ENCODE measurements around the gene MAGI2.
A peak's percentile ranks its signal among the peaks of the same experiment; 100 is the strongest.

The MAGI2 gene

GRCh38 chr7:78151229-78151628 is 1302.2 kb downstream of the MAGI2 start:
- no peak for DNase-seq

- DNase-seq, result no peak
These were observed 1303.7 kb downstream of the MAGI2 start for GRCh38 chr7:78149787-78150186.

GRCh38 chr7:78148166-78148894 is 1305.1 kb downstream of the MAGI2 start:
- no peak for DNase-seq

GRCh38 chr7:78146546-78146945 is 1306.9 kb downstream of the MAGI2 start:
- no peak for DNase-seq

- DNase-seq, result no peak
These were observed 1309.8 kb downstream of the MAGI2 start for GRCh38 chr7:78143661-78144060.

- peak; percentile 63 for DNase-seq
These were observed 1311.8 kb downstream of the MAGI2 start for GRCh38 chr7:78141522-78142281.

GRCh38 chr7:78140109-78140508 is 1313.4 kb downstream of the MAGI2 start:
- no peak for DNase-seq

- DNase-seq, result peak; percentile 86
These were observed 1314.1 kb downstream of the MAGI2 start for GRCh38 chr7:78139335-78139734.

- no peak for DNase-seq
These were observed 1318.7 kb downstream of the MAGI2 start for GRCh38 chr7:78134774-78135173.

GRCh38 chr7:78134256-78134655 is 1319.2 kb downstream of the MAGI2 start:
- no peak for DNase-seq

- peak; percentile 64 for DNase-seq
These were observed 1322.8 kb downstream of the MAGI2 start for GRCh38 chr7:78130446-78131215.

GRCh38 chr7:78129865-78130264 is 1323.6 kb downstream of the MAGI2 start:
- no peak for DNase-seq

- no peak for DNase-seq
These were observed 1326.5 kb downstream of the MAGI2 start for GRCh38 chr7:78127009-78127408.

GRCh38 chr7:78125884-78126283 is 1327.6 kb downstream of the MAGI2 start:
- DNase-seq, result no peak

- no peak for DNase-seq
These were observed 1329.3 kb downstream of the MAGI2 start for GRCh38 chr7:78124216-78124615.

GRCh38 chr7:78121888-78122287 is 1331.6 kb downstream of the MAGI2 start:
- DNase-seq, result no peak

GRCh38 chr7:78118470-78118869 is 1335.0 kb downstream of the MAGI2 start:
- DNase-seq, result no peak

- DNase-seq, result no peak
These were observed 1337.6 kb downstream of the MAGI2 start for GRCh38 chr7:78115876-78116275.

GRCh38 chr7:78114993-78115392 is 1338.5 kb downstream of the MAGI2 start:
- no peak for DNase-seq

- DNase-seq, result no peak
These were observed 1341.0 kb downstream of the MAGI2 start for GRCh38 chr7:78112488-78112887.

- DNase-seq, result no peak
These were observed 1342.1 kb downstream of the MAGI2 start for GRCh38 chr7:78111386-78111785.

- DNase-seq, result no peak
These were observed 1350.0 kb downstream of the MAGI2 start for GRCh38 chr7:78103475-78103874.

GRCh38 chr7:78101076-78101475 is 1352.4 kb downstream of the MAGI2 start:
- DNase-seq, result no peak

All from islet precursor cell (in vitro differentiated cells).